CD8-positive, alpha-beta memory T cell (primary cell): ENCODE results near the gene NUDT19. TPM values are rescaled to one million over a fixed set of nuclear protein-coding genes. Genes with fewer than 3 reads are reported as not detected.

ENCODE experiments used
- CTCF ChIA-PET: fragments of 350-600 bp; sonication (Branson Sonifier 250); formaldehyde crosslinking; loops from one replicate; lab custom pipeline; 2021; ENCODE audit warnings: antibody characterized with exemption; lab: Charles Lee
- POLR2A ChIA-PET: fragments of 350-600 bp; sonication (Branson Sonifier 250); formaldehyde crosslinking; loops from one replicate; lab custom pipeline; 2021; ENCODE audit warnings: antibody characterized with exemption; lab: Charles Lee
- DNase-seq, 5 donors: peaks; one replicate each; pipeline versions ENCODE4 v3.0.0 to v3.0.0-alpha.2; 2020 to 2022; ENCODE audit warnings: mixed read lengths in 1 of 5
- H3K27ac ChIP-seq: one replicate; pipeline ENCODE4 v1.7.0; 2013; ENCODE audit warnings: low read depth, mild to moderate bottlenecking, low read length, moderate library complexity
- H3K27me3 ChIP-seq: 2 replicates; pipeline ENCODE4 v1.7.0; 2013; ENCODE audit warnings: low read length, mild to moderate bottlenecking; ENCODE audit not compliant: insufficient read depth, poor library complexity, severe bottlenecking
- H3K36me3 ChIP-seq: 2 replicates; pipeline ENCODE4 v1.7.0; 2013; ENCODE audit warnings: mild to moderate bottlenecking, low read length, moderate library complexity; ENCODE audit not compliant: insufficient read depth
- H3K4me1 ChIP-seq: 2 replicates; pipeline ENCODE4 v1.7.0; 2013; ENCODE audit warnings: mild to moderate bottlenecking, low read length, moderate library complexity; ENCODE audit not compliant: insufficient read depth
- H3K4me3 ChIP-seq: 2 replicates; pipeline ENCODE4 v1.7.0; 2013; ENCODE audit warnings: mild to moderate bottlenecking, low read length
- H3K9me3 ChIP-seq: 2 replicates; pipeline ENCODE4 v1.7.0; 2013; ENCODE audit warnings: mild to moderate bottlenecking, low read length
- H3K27ac Mint-ChIP-seq, 8 donors: one replicate each; pipeline ENCODE4 v1.8.0; 2020 to 2021; ENCODE audit warnings: mixed read lengths in 8 of 8, mild to moderate bottlenecking in 6 of 8, inconsistent platforms in 3 of 8, moderate library complexity in 3 of 8
- H3K27me3 Mint-ChIP-seq, 2 donors: one replicate each; pipeline ENCODE4 v1.8.0; 2020 to 2021; ENCODE audit warnings: mixed read lengths in 2 of 2, mild to moderate bottlenecking in 1 of 2, moderate library complexity in 1 of 2
- H3K36me3 Mint-ChIP-seq, 3 donors: one replicate each; pipeline ENCODE4 v1.8.0; 2020 to 2021; ENCODE audit warnings: mixed read lengths in 3 of 3, inconsistent platforms in 1 of 3, mild to moderate bottlenecking in 1 of 3
- H3K4me1 Mint-ChIP-seq, 3 donors: one replicate each; pipeline ENCODE4 v1.8.0; 2020 to 2021; ENCODE audit warnings: mixed read lengths in 3 of 3, inconsistent platforms in 1 of 3, mild to moderate bottlenecking in 1 of 3
- H3K4me3 Mint-ChIP-seq, 7 donors: one replicate each; pipeline ENCODE4 v1.8.0; 2020 to 2021; ENCODE audit warnings: mixed read lengths in 7 of 7, mild to moderate bottlenecking in 6 of 7, moderate library complexity in 4 of 7, inconsistent platforms in 2 of 7
- H3K9me3 Mint-ChIP-seq, 5 donors: one replicate each; pipeline ENCODE4 v1.8.0; 2020 to 2022; ENCODE audit warnings: mixed read lengths in 5 of 5, mild to moderate bottlenecking in 3 of 5, moderate library complexity in 2 of 5, inconsistent platforms in 1 of 5
- polyA plus RNA-seq: library from polyadenylated mRNA; unstranded; fragments of 300-500 nt; fragmentation: Illumina TruSeq; gene quantifications from one replicate; pipeline ENCODE4 v1.2.3, GENCODE V29; 2021
- total RNA-seq, 2 experiments: library from RNA; stranded (reverse); gene quantifications; one replicate each; pipeline ENCODE4 v1.2.3, GENCODE V29; 2021

Gene NUDT19
- total and polyA plus RNA-seq, 3 experiments from 2014 or later: 5.0 to 20.6 (median 19.5) TPM

DNA sequence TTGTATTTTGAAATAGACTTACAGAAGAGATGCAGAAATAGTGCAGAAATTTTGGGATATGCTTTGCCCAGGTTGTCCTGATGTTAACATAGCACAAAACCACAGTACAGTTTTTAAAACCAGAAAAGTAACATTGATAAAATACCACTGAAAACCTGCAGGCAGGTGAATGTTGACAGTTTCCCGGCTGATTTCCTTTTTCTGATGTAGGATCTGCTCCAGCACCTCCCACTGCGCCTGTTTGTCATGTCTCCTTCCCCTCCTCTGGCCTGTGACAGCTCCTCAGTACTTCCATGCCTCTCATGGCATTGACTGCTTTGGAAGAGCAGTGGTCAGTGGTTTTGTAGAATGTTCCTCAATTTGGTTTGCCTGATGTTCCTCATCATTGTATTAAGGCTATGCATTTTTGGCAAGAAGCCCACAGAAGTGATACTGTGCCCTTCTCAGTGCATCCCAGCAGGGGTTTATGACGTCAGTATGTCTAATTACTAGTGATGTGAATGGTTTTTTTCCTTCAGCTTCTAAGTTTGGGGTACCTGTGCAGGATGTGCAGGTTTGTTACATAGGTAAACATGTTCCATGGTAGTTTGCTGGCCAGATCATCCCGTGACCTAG is 58.9 kb downstream of the NUDT19 start:
- CTCF ChIA-PET: no interaction called here
- H3K4me3 Mint-ChIP-seq: peak overlapping the region in 1 of 7 donors; percentile 79
- H3K27ac ChIP-seq: no peak overlapping the region

DNA sequence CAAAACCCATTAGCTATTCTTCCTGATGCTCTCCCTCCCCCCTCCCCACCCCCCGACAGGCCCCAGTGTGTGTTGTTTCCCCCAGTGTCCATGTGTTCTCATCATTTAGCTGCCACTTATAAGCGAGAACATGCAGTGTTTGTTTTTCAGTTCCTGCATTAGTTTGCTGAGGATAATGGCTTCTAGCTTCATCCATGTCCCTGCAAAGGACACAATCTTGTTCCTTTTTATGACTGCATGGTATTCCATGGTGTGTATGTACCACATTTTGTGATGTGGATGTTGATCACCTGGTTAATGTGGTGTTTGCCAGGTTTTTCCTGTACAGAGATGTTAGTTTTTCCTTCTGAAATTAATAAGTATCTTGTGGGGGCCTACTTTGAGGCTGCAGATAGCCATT is 59.4 kb downstream of the NUDT19 start:
- Mint-ChIP-seq H3K9me3 (peaks cover 0 to 2% (median 0%) of the 10 kb centered on the region in 5 donors), H3K27me3 (peaks cover 10 to 18% of the 10 kb centered on the region in 2 donors), H3K4me1 (peaks cover 7 to 16% (median 11%) of the 10 kb centered on the region in 3 donors), H3K36me3 (no peaks in the 10 kb centered on the region), H3K27ac (no peak overlapping the region), H3K4me3 (no peak overlapping the region)
- no peak for DNase-seq
- Histone ChIP-seq H3K36me3 (no peaks in the 10 kb centered on the region), H3K27me3 (no peaks in the 10 kb centered on the region), H3K4me3 (no peak overlapping the region), H3K9me3 (peaks cover 4% of the 10 kb centered on the region), H3K4me1 (peaks cover 23% of the 10 kb centered on the region), H3K27ac (no peak overlapping the region)
- POLR2A ChIA-PET: no interaction called here
- CTCF ChIA-PET: no interaction called here

More for the DNA sequence above, 58.9 kb downstream of the NUDT19 start:
- Mint-ChIP-seq H3K4me1 (peaks cover 7 to 16% (median 11%) of the 10 kb centered on the region in 3 donors), H3K27ac (peak overlapping the region in 2 of 8 donors; percentile 23 to 69), H3K36me3 (no peaks in the 10 kb centered on the region), H3K9me3 (peaks cover 0 to 1% (median 0%) of the 10 kb centered on the region in 5 donors), H3K27me3 (peaks cover 5 to 17% of the 10 kb centered on the region in 2 donors)
- POLR2A ChIA-PET: no interaction called here
- Histone ChIP-seq H3K27me3 (no peaks in the 10 kb centered on the region), H3K4me3 (no peak overlapping the region), H3K9me3 (peaks cover 4% of the 10 kb centered on the region), H3K36me3 (no peaks in the 10 kb centered on the region), H3K4me1 (peaks cover 24% of the 10 kb centered on the region)
- DNase-seq: no peak

GRCh38 chr19:32757189-32757588 is 65.6 kb downstream of the NUDT19 start:
- H3K4me1 Mint-ChIP-seq: no peaks in the 10 kb centered on the region
- Histone ChIP-seq H3K9me3 (no peaks in the 10 kb centered on the region), H3K4me3 (no peak overlapping the region), H3K27me3 (no peaks in the 10 kb centered on the region), H3K36me3 (no peaks in the 10 kb centered on the region), H3K4me1 (no peaks in the 10 kb centered on the region), H3K27ac (no peak overlapping the region)
- peaks cover 0 to 6% (median 0%) of the 10 kb centered on the region in 3 donors for H3K36me3 Mint-ChIP-seq
- H3K27me3 Mint-ChIP-seq: peaks cover 14 to 32% of the 10 kb centered on the region in 2 donors
- H3K4me3 Mint-ChIP-seq: no peak overlapping the region
- H3K9me3 Mint-ChIP-seq: peaks cover 0 to 2% (median 2%) of the 10 kb centered on the region in 5 donors
- ChIA-PET CTCF (no interaction called here), POLR2A (no interaction called here)
- no peak for DNase-seq
- H3K27ac Mint-ChIP-seq: no peak overlapping the region

Other genes starting within 250 kb of the NUDT19 start
- 100 to 1,000 TPM; 269 to 281 TPM for gene PDCD5, start 110.6 kb upstream of the NUDT19 start, total RNA-seq
- gene PDCD5, start 110.6 kb upstream of the NUDT19 start, polyA plus RNA-seq: 140 TPM
- gene ANKRD27, start 16.6 kb upstream of the NUDT19 start, total RNA-seq: 10 to 100 TPM; 38.0 to 42.4 TPM
- gene ANKRD27, start 16.6 kb upstream of the NUDT19 start, polyA plus RNA-seq: 31.1 TPM
- under 1 TPM; 0.15 to 0.20 TPM for gene RGS9BP, start 16.0 kb upstream of the NUDT19 start, total RNA-seq
- 0.12 TPM for gene RGS9BP, start 16.0 kb upstream of the NUDT19 start, polyA plus RNA-seq
- gene TDRD12, start 27.9 kb downstream of the NUDT19 start, total RNA-seq: under 1 TPM; 0.15 to 0.20 TPM
- 0.21 TPM for gene TDRD12, start 27.9 kb downstream of the NUDT19 start, polyA plus RNA-seq
- gene SLC7A9, start 177.9 kb downstream of the NUDT19 start, total RNA-seq: under 1 TPM; 0.24 to 0.28 TPM
- not detected for gene SLC7A9, start 177.9 kb downstream of the NUDT19 start, polyA plus RNA-seq